Suprapubic skin (tissue), 3 donors: Measurements from ENCODE around the gene C2orf49.

Experiments used
- POLR2A ChIP-seq, 2 donors: fragments of 450-650 bp; IDR thresholded peaks; one replicate each; pipeline ENCODE4 v1.6.1; 2017; ENCODE audit warnings: antibody characterized with exemption in 2 of 2, mild to moderate bottlenecking in 2 of 2, moderate library complexity in 2 of 2
- TF ChIP-seq, protein P1 (sequence below), 2 donors: fragments of 200-600 bp in 1 of 2; fragments of 450-650 bp in 1 of 2; sonication (generic) in 1 of 2; IDR thresholded peaks; one replicate each; pipeline ENCODE4 v1.5.1; 2016 to 2019; ENCODE audit warnings: antibody characterized with exemption in 2 of 2, mild to moderate bottlenecking in 1 of 2, moderate library complexity in 1 of 2

DNA sequence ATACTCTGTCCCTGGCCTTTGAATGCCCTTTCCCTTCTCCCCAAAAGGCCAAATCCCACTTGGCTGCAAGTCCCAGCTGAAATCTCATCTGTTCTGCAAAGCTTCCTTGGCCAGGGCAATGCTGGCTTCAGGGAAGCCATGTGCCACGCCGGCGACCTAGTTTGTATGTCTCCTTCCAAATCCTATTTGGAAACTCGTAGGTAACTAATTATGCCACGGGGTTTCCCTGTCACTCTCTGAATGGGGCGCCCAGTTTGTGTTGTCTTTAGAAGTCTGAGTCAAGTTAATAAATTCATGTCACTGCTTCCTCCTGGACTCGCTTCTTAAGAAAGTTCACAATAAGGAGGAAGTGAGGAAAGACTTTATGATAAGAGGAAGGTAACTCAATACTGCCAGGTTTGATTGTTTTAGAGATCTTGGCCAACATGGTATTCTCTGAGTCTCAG is 42.4 kb downstream of the C2orf49 start:
- TF ChIP-seq, protein P1, sequence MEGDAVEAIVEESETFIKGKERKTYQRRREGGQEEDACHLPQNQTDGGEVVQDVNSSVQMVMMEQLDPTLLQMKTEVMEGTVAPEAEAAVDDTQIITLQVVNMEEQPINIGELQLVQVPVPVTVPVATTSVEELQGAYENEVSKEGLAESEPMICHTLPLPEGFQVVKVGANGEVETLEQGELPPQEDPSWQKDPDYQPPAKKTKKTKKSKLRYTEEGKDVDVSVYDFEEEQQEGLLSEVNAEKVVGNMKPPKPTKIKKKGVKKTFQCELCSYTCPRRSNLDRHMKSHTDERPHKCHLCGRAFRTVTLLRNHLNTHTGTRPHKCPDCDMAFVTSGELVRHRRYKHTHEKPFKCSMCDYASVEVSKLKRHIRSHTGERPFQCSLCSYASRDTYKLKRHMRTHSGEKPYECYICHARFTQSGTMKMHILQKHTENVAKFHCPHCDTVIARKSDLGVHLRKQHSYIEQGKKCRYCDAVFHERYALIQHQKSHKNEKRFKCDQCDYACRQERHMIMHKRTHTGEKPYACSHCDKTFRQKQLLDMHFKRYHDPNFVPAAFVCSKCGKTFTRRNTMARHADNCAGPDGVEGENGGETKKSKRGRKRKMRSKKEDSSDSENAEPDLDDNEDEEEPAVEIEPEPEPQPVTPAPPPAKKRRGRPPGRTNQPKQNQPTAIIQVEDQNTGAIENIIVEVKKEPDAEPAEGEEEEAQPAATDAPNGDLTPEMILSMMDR (IDR thresholded peaks at IDR 0.05) = no peak
- TF ChIP-seq POLR2A (IDR thresholded peaks at IDR 0.05) = no peak
